ENCODE measurements around the gene ACTR5.
A peak's percentile ranks its signal among the peaks of the same experiment; 100 is the strongest.
"Not testable (repeated sequence)": the region's sequence is repeated elsewhere in the genome, so short reads cannot be mapped to it uniquely, and the experiment has no call there.

The ACTR5 gene

DNA sequence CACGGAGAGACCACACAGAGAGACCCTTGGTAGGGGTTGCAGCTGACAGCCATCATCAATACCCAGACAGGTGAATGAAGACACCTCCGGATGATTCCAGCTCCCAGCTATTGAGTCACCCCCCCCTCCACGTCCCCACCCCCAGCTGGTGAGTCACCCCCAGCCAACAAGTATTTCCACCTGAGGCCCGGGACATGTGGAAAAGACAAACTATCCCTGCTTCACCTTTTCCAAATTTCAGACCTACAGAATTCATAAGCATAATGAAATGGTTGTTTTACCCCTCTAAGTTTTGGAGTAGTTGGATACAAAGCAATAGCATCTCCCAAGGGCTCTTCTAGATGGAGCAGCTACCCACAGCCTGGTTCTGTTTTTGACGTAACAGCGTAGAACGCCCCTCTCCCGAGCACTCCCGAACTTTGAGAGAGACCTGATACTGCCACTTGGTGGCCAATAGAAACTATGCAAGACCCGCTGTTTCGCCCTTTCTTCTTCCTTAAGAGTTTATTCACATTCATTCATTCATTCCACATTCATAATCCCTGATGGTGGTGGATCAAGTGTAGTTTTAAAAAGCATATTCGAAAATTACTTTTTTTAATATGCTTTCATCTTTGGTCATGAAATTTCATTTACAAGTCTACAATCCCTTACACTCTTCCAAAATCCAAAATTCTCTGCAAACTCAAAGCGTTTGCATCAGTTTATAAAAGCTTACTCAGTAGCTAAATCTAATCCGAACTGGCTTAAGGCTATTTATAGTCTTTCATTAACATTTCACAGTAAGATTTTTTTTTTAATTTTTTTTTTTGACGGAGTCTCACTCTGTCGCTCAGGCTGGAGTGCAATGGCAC, 42.2 kb downstream of the ACTR5 start:
- no peak overlapping the region for H3K4me3 ChIP-seq (ENCODE audit: low read depth, low read length)
- TF ChIP-seq CTCF (IDR thresholded peaks at IDR 0.05; ENCODE audit: borderline replicate concordance, insufficient read depth, low read depth, low read length): peak; percentile 63

DNA sequence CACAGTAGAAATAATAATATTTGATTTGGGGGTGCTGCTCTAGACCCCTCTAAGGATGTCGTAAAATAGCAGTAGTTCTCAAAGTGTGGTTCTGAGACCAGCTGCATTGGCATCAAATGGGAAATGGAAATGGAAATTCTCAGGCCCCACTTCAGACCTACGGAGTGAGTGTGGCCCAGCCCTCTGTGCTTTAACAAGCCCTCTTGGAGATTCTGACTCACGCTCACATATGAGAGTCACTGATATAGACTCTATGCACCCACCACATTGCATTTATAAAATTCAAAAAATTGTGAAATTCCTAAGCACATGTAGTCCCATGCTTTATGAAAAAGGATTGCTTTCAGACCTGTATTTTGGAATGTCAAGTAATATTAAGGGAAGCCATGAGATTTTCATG, 43.0 kb downstream of the ACTR5 start:
- no peak for TF ChIP-seq CTCF (IDR thresholded peaks at IDR 0.05; ENCODE audit: borderline replicate concordance, insufficient read depth, low read depth, low read length)
- H3K4me3 ChIP-seq (ENCODE audit: low read depth, low read length): no peak overlapping the region

- no peak for TF ChIP-seq CTCF (IDR thresholded peaks at IDR 0.05; ENCODE audit: borderline replicate concordance, insufficient read depth, low read depth, low read length)
Observed at GRCh38 chr20:38791940-38792339, 43.7 kb downstream of the ACTR5 start.

DNA sequence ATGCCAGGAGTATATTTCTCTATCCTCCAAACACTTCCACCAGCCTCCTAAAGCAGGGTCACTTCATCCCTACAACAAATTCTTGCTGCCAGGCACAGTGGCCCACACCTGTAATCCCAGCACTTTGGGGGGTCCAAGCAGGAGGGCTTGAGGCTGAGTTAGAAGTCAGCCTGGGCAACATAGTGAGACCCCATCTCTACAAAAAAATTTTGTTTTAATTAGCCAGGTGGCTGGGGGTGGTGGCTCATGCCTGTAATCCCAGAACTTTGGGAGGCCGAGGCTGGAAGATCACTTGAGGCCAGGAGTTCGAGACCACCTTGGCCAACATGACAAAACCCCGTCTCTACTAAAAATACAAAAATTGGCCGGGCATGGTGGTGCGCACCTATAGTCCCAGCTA, 45.8 kb downstream of the ACTR5 start:
- H3K4me3 ChIP-seq (ENCODE audit: low read depth, low read length): not testable (repeated sequence)

More at GRCh38 chr20:38791940-38792339, 43.7 kb downstream of the ACTR5 start:
- H3K4me3 ChIP-seq (ENCODE audit: low read depth, low read length): no peak overlapping the region

DNA sequence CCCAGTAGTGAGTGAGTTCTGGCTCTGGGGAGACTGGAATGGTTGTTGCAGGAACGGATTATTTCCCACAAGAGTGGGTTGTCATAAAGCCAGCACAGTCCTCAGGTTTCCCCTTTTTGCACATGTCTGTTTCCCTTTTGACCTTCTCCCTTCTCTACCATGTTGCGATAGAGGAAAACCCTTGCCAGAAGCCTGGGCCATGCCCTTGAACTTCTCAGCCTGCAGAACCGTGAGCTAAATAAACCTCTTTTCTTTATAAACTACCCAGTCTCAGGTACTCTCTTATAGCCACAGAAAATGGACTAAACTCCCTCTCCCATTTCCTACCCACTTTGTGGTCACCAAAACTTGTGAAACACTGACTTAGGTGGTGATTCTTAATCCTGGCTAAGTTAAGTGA, 50.0 kb downstream of the ACTR5 start:
- H3K4me3 ChIP-seq (ENCODE audit: low read depth, low read length): no peak overlapping the region
- no peak for TF ChIP-seq CTCF (IDR thresholded peaks at IDR 0.05; ENCODE audit: borderline replicate concordance, insufficient read depth, low read depth, low read length)

GRCh38 chr20:38799203-38799602, 50.9 kb downstream of the ACTR5 start:
- H3K4me3 ChIP-seq (ENCODE audit: low read depth, low read length): no peak overlapping the region
- TF ChIP-seq CTCF (IDR thresholded peaks at IDR 0.05; ENCODE audit: borderline replicate concordance, insufficient read depth, low read depth, low read length): no peak

DNA sequence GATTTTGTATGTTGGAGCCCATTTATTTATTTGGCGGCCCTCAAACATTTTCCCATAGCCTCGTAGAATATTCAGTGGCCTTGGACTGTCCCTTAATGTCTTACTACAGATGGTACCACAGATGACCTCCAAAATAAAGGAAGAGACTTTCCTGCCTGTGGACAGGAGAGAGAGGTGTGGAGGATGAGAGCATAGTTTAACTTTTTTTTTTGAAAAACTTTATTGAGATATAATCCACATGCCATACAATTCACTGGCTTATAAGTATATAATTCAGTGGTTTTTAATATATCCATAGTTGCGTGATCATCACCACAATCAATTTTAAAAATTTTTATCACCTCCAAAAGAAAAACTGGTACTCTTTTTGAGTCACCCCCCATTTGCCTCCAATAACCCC, 52.6 kb downstream of the ACTR5 start:
- H3K4me3 ChIP-seq (ENCODE audit: low read depth, low read length): no peak overlapping the region
- no peak for TF ChIP-seq CTCF (IDR thresholded peaks at IDR 0.05; ENCODE audit: borderline replicate concordance, insufficient read depth, low read depth, low read length)

Measured in GM12875 (cell line).